Osteoblast (primary cell): Measurements from ENCODE around the gene ACACA. TPM values are rescaled to one million over a fixed set of nuclear protein-coding genes. Genes with fewer than 3 reads are reported as not detected.

Experiments
- DNase-seq: peaks from one replicate; pipeline ENCODE4 v3.0.0; 2011; ENCODE audit warnings: low spot score, mixed read lengths; ENCODE audit not compliant: insufficient read length; ENCODE audit errors: missing footprints
- H2AFZ ChIP-seq: 2 replicates; pipeline ENCODE4 v1.6.0; 2011; ENCODE audit warnings: mild to moderate bottlenecking, low read length
- H3K27ac ChIP-seq: 2 replicates; pipeline ENCODE4 v1.5.1; 2011; ENCODE audit warnings: mild to moderate bottlenecking, low read depth, low read length, moderate library complexity
- H3K27me3 ChIP-seq: 2 replicates; pipeline ENCODE4 v1.6.0; 2012; ENCODE audit warnings: mild to moderate bottlenecking, control low read depth, inconsistent platforms, low read length, moderate library complexity; ENCODE audit not compliant: insufficient read depth
- H3K36me3 ChIP-seq: 2 replicates; pipeline ENCODE4 v1.5.1; 2011; ENCODE audit warnings: mild to moderate bottlenecking, low read length, control low read depth, moderate library complexity; ENCODE audit not compliant: insufficient read depth
- H3K4me1 ChIP-seq: 2 replicates; pipeline ENCODE4 v1.5.1; 2011; ENCODE audit warnings: mild to moderate bottlenecking, low read length, control low read depth, moderate library complexity; ENCODE audit not compliant: insufficient read depth
- H3K4me2 ChIP-seq: 2 replicates; pipeline ENCODE4 v1.6.0; 2011; ENCODE audit warnings: mild to moderate bottlenecking, low read length; ENCODE audit not compliant: insufficient read depth
- H3K4me3 ChIP-seq: fragments of 200-600 bp; sonication (generic); 3 replicates; pipeline ENCODE4 v1.5.1; 2012; ENCODE audit warnings: mild to moderate bottlenecking, low read length, inconsistent platforms; ENCODE audit not compliant: insufficient read depth
- H3K79me2 ChIP-seq: 2 replicates; pipeline ENCODE4 v1.6.0; 2012; ENCODE audit warnings: mild to moderate bottlenecking, low read length, control low read depth, inconsistent platforms; ENCODE audit not compliant: insufficient read depth
- H3K9me3 ChIP-seq: 2 replicates; pipeline ENCODE4 v1.5.1; 2011; ENCODE audit warnings: low read depth, low read length, control low read depth
- H4K20me1 ChIP-seq: 2 replicates; pipeline ENCODE4 v1.6.0; 2012; ENCODE audit warnings: mild to moderate bottlenecking, low read length, control low read depth; ENCODE audit not compliant: insufficient read depth
- CTCF ChIP-seq: IDR thresholded peaks from 2 replicates; pipeline ENCODE4 v1.5.1; 2011; ENCODE audit warnings: mild to moderate bottlenecking, low read depth, low read length, moderate library complexity; ENCODE audit errors: extremely low read depth
- total RNA-seq: library from RNA; depleted of rRNA; stranded (reverse); fragments of >200 nt; gene quantifications from 2 replicates; pipeline ENCODE4 v1.2.3, GENCODE V29; 2012

The ACACA gene
- total RNA-seq, 1 donor, result 78.9 TPM

GRCh38 chr17:37162800-37163199 is 243.8 kb downstream of the ACACA start:
- no peaks in the 10 kb centered on the region for H4K20me1 ChIP-seq
- no peak for TF ChIP-seq CTCF
- H3K4me1 ChIP-seq, result no peaks in the 10 kb centered on the region
- H3K4me3 ChIP-seq, result no peak overlapping the region
- no peaks in the 10 kb centered on the region for H3K9me3 ChIP-seq
- H3K4me2 ChIP-seq, result no peak overlapping the region
- H3K27me3 ChIP-seq, result no peaks in the 10 kb centered on the region
- no peak overlapping the region for H2AFZ ChIP-seq
- H3K79me2 ChIP-seq, result no peaks in the 10 kb centered on the region
- DNase-seq, result no peak
- no peak overlapping the region for H3K27ac ChIP-seq
- H3K36me3 ChIP-seq, result peaks cover 3% of the 10 kb centered on the region

- H3K4me1 ChIP-seq, result no peaks in the 10 kb centered on the region
- no peak for TF ChIP-seq CTCF
- H3K36me3 ChIP-seq, result peaks cover 3% of the 10 kb centered on the region
- no peaks in the 10 kb centered on the region for H3K79me2 ChIP-seq
- no peaks in the 10 kb centered on the region for H3K9me3 ChIP-seq
- H3K27me3 ChIP-seq, result no peaks in the 10 kb centered on the region
- no peak overlapping the region for H2AFZ ChIP-seq
- H3K4me2 ChIP-seq, result no peak overlapping the region
- no peak for DNase-seq
- H3K27ac ChIP-seq, result no peak overlapping the region
- no peaks in the 10 kb centered on the region for H4K20me1 ChIP-seq
- H3K4me3 ChIP-seq, result no peak overlapping the region
Observed at GRCh38 chr17:37160944-37161343, 245.7 kb downstream of the ACACA start.

GRCh38 chr17:37158290-37158689 is 248.3 kb downstream of the ACACA start:
- Histone ChIP-seq H3K4me2 (no peak overlapping the region), H2AFZ (no peak overlapping the region), H3K27me3 (no peaks in the 10 kb centered on the region), H3K36me3 (peaks cover 3% of the 10 kb centered on the region), H3K27ac (no peak overlapping the region), H3K4me1 (no peaks in the 10 kb centered on the region), H3K9me3 (no peaks in the 10 kb centered on the region), H3K79me2 (no peaks in the 10 kb centered on the region), H3K4me3 (no peak overlapping the region), H4K20me1 (no peaks in the 10 kb centered on the region)
- DNase-seq, result no peak
- TF ChIP-seq CTCF, result no peak

GRCh38 chr17:37148156-37148555 is 258.5 kb downstream of the ACACA start:
- no peak for TF ChIP-seq CTCF
- H3K4me2 ChIP-seq, result no peak overlapping the region
- H3K36me3 ChIP-seq, result no peaks in the 10 kb centered on the region
- no peak overlapping the region for H2AFZ ChIP-seq
- H3K9me3 ChIP-seq, result no peaks in the 10 kb centered on the region
- no peak overlapping the region for H3K4me3 ChIP-seq
- H3K4me1 ChIP-seq, result peaks cover 6% of the 10 kb centered on the region
- H4K20me1 ChIP-seq, result no peaks in the 10 kb centered on the region
- H3K27me3 ChIP-seq, result no peaks in the 10 kb centered on the region
- H3K79me2 ChIP-seq, result no peaks in the 10 kb centered on the region
- DNase-seq, result no peak
- no peak overlapping the region for H3K27ac ChIP-seq
